Smooth muscle cell (in vitro differentiated cells): Measurements from ENCODE around the gene LRRC47. TPM values are rescaled to one million over a fixed set of nuclear protein-coding genes. Genes with fewer than 3 reads are reported as not detected.

ENCODE experiments used
- DNase-seq: peaks from one replicate; lab custom pipeline; 2025; ENCODE audit not compliant: unreplicated experiment; lab: John Stamatoyannopoulos, UW
- H2AFZ ChIP-seq: fragments of 200-600 bp; sonication (generic); 2 replicates; pipeline ENCODE4 v1.6.0; 2016; ENCODE audit warnings: antibody characterized with exemption, low read depth, mild to moderate bottlenecking
- H3F3A ChIP-seq: fragments of 200-600 bp; sonication (generic); 2 replicates; pipeline ENCODE4 v1.6.0; 2017; ENCODE audit warnings: antibody characterized with exemption, low read depth
- H3K27ac ChIP-seq: fragments of 200-600 bp; sonication (generic); 2 replicates; pipeline ENCODE4 v1.5.1; 2016; ENCODE audit warnings: low read depth, mild to moderate bottlenecking
- H3K27me3 ChIP-seq: fragments of 200-600 bp; sonication (generic); 2 replicates; pipeline ENCODE4 v1.6.1; 2016; ENCODE audit warnings: low read depth, mild to moderate bottlenecking
- H3K36me3 ChIP-seq: fragments of 200-600 bp; sonication (generic); 2 replicates; pipeline ENCODE4 v1.5.1; 2016; ENCODE audit warnings: low read depth
- H3K4me1 ChIP-seq: fragments of 200-600 bp; sonication (generic); 2 replicates; pipeline ENCODE4 v1.5.1; 2016; ENCODE audit warnings: low read depth
- H3K4me2 ChIP-seq: fragments of 200-600 bp; sonication (generic); 2 replicates; pipeline ENCODE4 v1.6.0; 2016; ENCODE audit warnings: mild to moderate bottlenecking
- H3K4me3 ChIP-seq: fragments of 200-600 bp; sonication (generic); 2 replicates; pipeline ENCODE4 v1.5.1; 2016; ENCODE audit warnings: mild to moderate bottlenecking
- H3K79me2 ChIP-seq: fragments of 200-600 bp; sonication (generic); 2 replicates; pipeline ENCODE4 v1.6.0; 2016; ENCODE audit warnings: low read depth, mild to moderate bottlenecking
- H3K9ac ChIP-seq: fragments of 200-600 bp; sonication (generic); 2 replicates; pipeline ENCODE4 v1.6.0; 2016; ENCODE audit warnings: low read depth
- H3K9me3 ChIP-seq: fragments of 200-600 bp; sonication (generic); replicated peaks from 2 replicates; pipeline ENCODE4 v1.5.1; 2016; ENCODE audit warnings: low read depth
- H4K20me1 ChIP-seq: fragments of 200-600 bp; sonication (generic); 2 replicates; pipeline ENCODE4 v1.6.0; 2016; ENCODE audit warnings: low read depth
- CTCF ChIP-seq: fragments of 200-600 bp; sonication (generic); IDR thresholded peaks from 2 replicates; pipeline ENCODE4 v1.5.1; 2017; ENCODE audit warnings: borderline replicate concordance, mild to moderate bottlenecking, antibody characterized with exemption; ENCODE audit not compliant: insufficient read depth, poor library complexity, severe bottlenecking
- WGBS: methylation state at CpG from one replicate; pipeline ENCODE4 v1.1.7; 2016; ENCODE audit warnings: low lambda C conversion rate; 5-methylcytosine and 5-hydroxymethylcytosine counted together
- polyA plus RNA-seq: library from polyadenylated mRNA; unstranded; fragments of >200 nt; fragmentation: Nextera tagmentation; extraction: Ambion mirVana; gene quantifications from 2 replicates; pipeline ENCODE4 v1.2.1, GENCODE V29; 2016
- total RNA-seq: library from RNA; depleted of rRNA; stranded (reverse); fragments of >200 nt; gene quantifications from 2 replicates; pipeline ENCODE4 v1.2.3, GENCODE V29; 2014

The LRRC47 gene
- total and polyA plus RNA-seq, 2 experiments from 2014 or later = 24.9 to 38.0 TPM

- WGBS = 98% methylated on average over 11 of the region's 11 CpGs
- no peaks in the 10 kb centered on the region for H3F3A ChIP-seq
- H3K4me3 ChIP-seq = no peak overlapping the region
- no peaks in the 10 kb centered on the region for H4K20me1 ChIP-seq
- H3K27me3 ChIP-seq = no peaks in the 10 kb centered on the region
- no peak overlapping the region for H3K9ac ChIP-seq
- no peak for TF ChIP-seq CTCF
- no peaks in the 10 kb centered on the region for H3K9me3 ChIP-seq
- no peak overlapping the region for H3K27ac ChIP-seq
- no peak overlapping the region for H3K4me2 ChIP-seq
- H2AFZ ChIP-seq = no peak overlapping the region
- no peak for DNase-seq
- H3K79me2 ChIP-seq = no peaks in the 10 kb centered on the region
- H3K36me3 ChIP-seq = peaks cover 38% of the 10 kb centered on the region
- H3K4me1 ChIP-seq = no peaks in the 10 kb centered on the region
Measured at GRCh38 chr1:3838788-3839187, 42.5 kb upstream of the LRRC47 start.

- Histone ChIP-seq H2AFZ (no peak overlapping the region), H3K9me3 (no peaks in the 10 kb centered on the region), H3K4me1 (no peaks in the 10 kb centered on the region), H3K9ac (no peak overlapping the region), H3K36me3 (peaks cover 38% of the 10 kb centered on the region), H3K27ac (no peak overlapping the region), H4K20me1 (no peaks in the 10 kb centered on the region), H3F3A (no peaks in the 10 kb centered on the region), H3K27me3 (no peaks in the 10 kb centered on the region), H3K79me2 (no peaks in the 10 kb centered on the region), H3K4me2 (no peak overlapping the region), H3K4me3 (no peak overlapping the region)
- DNase-seq = no peak
- no peak for TF ChIP-seq CTCF
- 92% methylated on average over 1 of the region's 1 CpG for WGBS
Measured at GRCh38 chr1:3837685-3838084, 41.4 kb upstream of the LRRC47 start.

DNA sequence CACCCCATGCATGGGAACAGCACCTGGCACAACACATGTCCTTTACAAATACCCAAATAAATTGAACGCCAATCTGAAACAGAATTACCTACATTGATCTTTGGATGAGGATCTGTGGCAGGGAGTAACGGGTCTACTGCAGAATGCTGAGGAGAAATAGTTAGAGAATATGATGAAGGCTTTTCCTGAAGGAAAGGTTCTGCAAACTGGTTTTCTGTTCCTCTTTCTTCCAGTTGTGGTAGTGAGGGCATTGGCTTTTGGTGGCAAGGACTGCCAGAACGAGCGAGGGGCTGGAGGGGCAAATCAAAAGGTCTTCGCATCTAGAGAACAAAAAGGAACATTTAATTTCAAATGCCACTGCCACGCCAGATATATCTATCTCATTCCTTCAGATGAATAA, 40.9 kb upstream of the LRRC47 start:
- no peak overlapping the region for H2AFZ ChIP-seq
- peaks cover 38% of the 10 kb centered on the region for H3K36me3 ChIP-seq
- H3K9ac ChIP-seq = no peak overlapping the region
- no peaks in the 10 kb centered on the region for H3K9me3 ChIP-seq
- no peak overlapping the region for H3K4me2 ChIP-seq
- TF ChIP-seq CTCF = no peak
- H3F3A ChIP-seq = no peaks in the 10 kb centered on the region
- no peaks in the 10 kb centered on the region for H3K4me1 ChIP-seq
- H3K4me3 ChIP-seq = no peak overlapping the region
- no peak overlapping the region for H3K27ac ChIP-seq
- WGBS = 97% methylated on average over 6 of the region's 6 CpGs
- DNase-seq = no peak
- H4K20me1 ChIP-seq = no peaks in the 10 kb centered on the region
- H3K27me3 ChIP-seq = no peaks in the 10 kb centered on the region
- no peaks in the 10 kb centered on the region for H3K79me2 ChIP-seq

GRCh38 chr1:3836421-3836820, 40.1 kb upstream of the LRRC47 start:
- H3K79me2 ChIP-seq = no peaks in the 10 kb centered on the region
- H3K9me3 ChIP-seq = no peaks in the 10 kb centered on the region
- H3K4me1 ChIP-seq = no peaks in the 10 kb centered on the region
- H3K4me3 ChIP-seq = no peak overlapping the region
- no peaks in the 10 kb centered on the region for H3F3A ChIP-seq
- no peak for TF ChIP-seq CTCF
- H3K9ac ChIP-seq = no peak overlapping the region
- H4K20me1 ChIP-seq = no peaks in the 10 kb centered on the region
- H3K27me3 ChIP-seq = no peaks in the 10 kb centered on the region
- peaks cover 38% of the 10 kb centered on the region for H3K36me3 ChIP-seq
- DNase-seq = no peak
- H3K27ac ChIP-seq = no peak overlapping the region
- 98% methylated on average over 11 of the region's 11 CpGs for WGBS
- H3K4me2 ChIP-seq = no peak overlapping the region
- H2AFZ ChIP-seq = no peak overlapping the region
